Lung (tissue), 12 donors: ENCODE data around the gene PEX10. TPM values are rescaled to one million over a fixed set of nuclear protein-coding genes. Genes with fewer than 3 reads are reported as not detected.

Experiments
- ATAC-seq: fragments of 200-7000 bp; cut with Tn5 transposase; one replicate; pipeline ENCODE4 v1.9.1; 2020; ENCODE audit warnings: moderate number of reproducible peaks; ENCODE audit not compliant: insufficient read depth, low FRiP score
- DNase-seq, 3 donors: peaks; one replicate each; pipeline ENCODE4 v3.0.0-alpha.2; 2013 to 2017
- H3K27ac ChIP-seq, 2 donors: one replicate each; pipeline ENCODE4 v1.5.1; 2013; ENCODE audit warnings: mild to moderate bottlenecking in 2 of 2, moderate library complexity in 2 of 2, control low read depth in 1 of 2, inconsistent platforms in 1 of 2, low read depth in 1 of 2, low read length in 1 of 2
- H3K27me3 ChIP-seq, 3 donors: one replicate each; pipeline ENCODE4 v1.5.1; 2013; ENCODE audit warnings: low read length in 2 of 3; ENCODE audit not compliant: control insufficient read depth in 3 of 3, insufficient read depth in 3 of 3
- H3K36me3 ChIP-seq, 4 donors: one replicate each; pipeline ENCODE4 v1.5.1; 2013; ENCODE audit warnings: low read length in 4 of 4, mild to moderate bottlenecking in 1 of 4, moderate library complexity in 1 of 4; ENCODE audit not compliant: control insufficient read depth in 4 of 4, insufficient read depth in 4 of 4
- H3K4me1 ChIP-seq, 5 donors: one replicate each; pipeline ENCODE4 v1.5.1; 2013; ENCODE audit warnings: low read length in 5 of 5, mild to moderate bottlenecking in 2 of 5, moderate library complexity in 1 of 5; ENCODE audit not compliant: control insufficient read depth in 5 of 5, insufficient read depth in 5 of 5
- H3K4me3 ChIP-seq: one replicate; pipeline ENCODE4 v1.5.1; 2013; ENCODE audit warnings: mild to moderate bottlenecking, control low read depth, moderate library complexity
- H3K9ac ChIP-seq, 2 donors: one replicate each; pipeline ENCODE4 v1.5.1; 2013; ENCODE audit warnings: low read length in 2 of 2, control low read depth in 1 of 2; ENCODE audit not compliant: insufficient read depth in 1 of 2
- H3K9me3 ChIP-seq, 4 donors: one replicate each; pipeline ENCODE4 v1.5.1; 2013; ENCODE audit warnings: low read length in 3 of 4, mild to moderate bottlenecking in 1 of 4, moderate library complexity in 1 of 4; ENCODE audit not compliant: control insufficient read depth in 4 of 4, insufficient read depth in 3 of 4
- CTCF ChIP-seq: IDR thresholded peaks from 2 replicates; pipeline ENCODE4 v1.5.1; 2012; ENCODE audit warnings: mild to moderate bottlenecking; ENCODE audit errors: control extremely low read depth, extremely low read depth
- WGBS, 2 donors: extraction: QIAGEN DNeasy Blood & Tissue Kit; methylation state at CpG; one replicate each; pipeline ENCODE4 v1.1.7; 2013; 5-methylcytosine and 5-hydroxymethylcytosine counted together
- polyA plus RNA-seq, 2 donors: library from polyadenylated mRNA; stranded (reverse); fragments of 200-250 nt; gene quantifications; one replicate each; pipeline ENCODE4 v1.2.1, GENCODE V29; 2013
- total RNA-seq, 2 donors: library from RNA; depleted of rRNA in 1 of 2; stranded (reverse); fragments of >200 nt in 1 of 2; gene quantifications; one replicate each; pipeline ENCODE4 v1.2.1, GENCODE V29; 2014 to 2021
- donor health status: control.
- donor health status: control.
- donor health status: Bipolar disorder and iron deficiency.
- donor health status: healthy.
- donor health status: DM: yes; HTN: yes; CAD: no.

The PEX10 gene
- total and polyA plus RNA-seq, 4 donors, result 15.7 to 25.4 (median 20.5) TPM

- no peak for DNase-seq
- ATAC-seq, result no peak
- no peaks in the 10 kb centered on the region for H3K36me3 ChIP-seq
- TF ChIP-seq CTCF, result no peak
- no peaks in the 10 kb centered on the region for H3K27me3 ChIP-seq
- H3K9ac ChIP-seq, result no peak overlapping the region
- H3K9me3 ChIP-seq, result no peaks in the 10 kb centered on the region
- no peak overlapping the region for H3K4me3 ChIP-seq
- H3K4me1 ChIP-seq, result peaks cover 0 to 27% (median 5%) of the 10 kb centered on the region in 5 donors
- no peak overlapping the region for H3K27ac ChIP-seq
- 79 to 88% methylated on average over 10 to 13 of the region's 13 CpGs for WGBS, 2 donors
Observed at GRCh38 chr1:2417083-2417832, 4.9 kb upstream of the PEX10 start.

GRCh38 chr1:2416403-2416802 lies 4.0 kb upstream of the PEX10 start:
- DNase-seq, result peak; percentile 58 to 81 (median 79)
- no peaks in the 10 kb centered on the region for H3K9me3 ChIP-seq
- no peaks in the 10 kb centered on the region for H3K27me3 ChIP-seq
- H3K4me3 ChIP-seq, result no peak overlapping the region
- 22 to 31% methylated on average over 10 to 12 of the region's 12 CpGs for WGBS, 2 donors
- no peaks in the 10 kb centered on the region for H3K36me3 ChIP-seq
- H3K9ac ChIP-seq, result no peak overlapping the region
- peaks cover 0 to 27% (median 11%) of the 10 kb centered on the region in 5 donors for H3K4me1 ChIP-seq
- no peak for TF ChIP-seq CTCF
- H3K27ac ChIP-seq, result no peak overlapping the region
- no peak for ATAC-seq

- Histone ChIP-seq H3K4me3 (no peak overlapping the region), H3K36me3 (no peaks in the 10 kb centered on the region), H3K9ac (no peak overlapping the region), H3K4me1 (peaks cover 0 to 27% (median 12%) of the 10 kb centered on the region in 5 donors), H3K27ac (no peak overlapping the region), H3K27me3 (no peaks in the 10 kb centered on the region), H3K9me3 (no peaks in the 10 kb centered on the region)
- WGBS, 2 donors, result 23 to 34% methylated on average over 19 of the region's 19 CpGs
- TF ChIP-seq CTCF, result no peak
- DNase-seq (peak in 1 of 3 donors; percentile 32), ATAC-seq (no peak)
Observed at GRCh38 chr1:2415801-2416208, 3.4 kb upstream of the PEX10 start.

GRCh38 chr1:2415337-2415736 lies 3.0 kb upstream of the PEX10 start:
- TF ChIP-seq CTCF, result no peak
- ATAC-seq (no peak), DNase-seq (no peak)
- peaks cover 0 to 27% (median 12%) of the 10 kb centered on the region in 5 donors for H3K4me1 ChIP-seq
- H3K27me3 ChIP-seq, result no peaks in the 10 kb centered on the region
- peaks cover 0 to under 1% (median 0%) of the 10 kb centered on the region in 4 donors for H3K36me3 ChIP-seq
- no peak overlapping the region for H3K4me3 ChIP-seq
- no peaks in the 10 kb centered on the region for H3K9me3 ChIP-seq
- 66 to 72% methylated on average over 11 of the region's 11 CpGs for WGBS, 2 donors
- no peak overlapping the region for H3K9ac ChIP-seq
- H3K27ac ChIP-seq, result no peak overlapping the region
